ENCODE data around the gene CERK.

CERK gene

GRCh38 chr22:46662226-46662625 lies 75.8 kb downstream of the CERK start:
- no peak overlapping the region for H3K27ac ChIP-seq (ENCODE audit: low read depth, low read length)
- H3K9me3 ChIP-seq (ENCODE audit: low read length): no peaks in the 10 kb centered on the region
- no peak overlapping the region for H3K4me3 ChIP-seq (ENCODE audit: low read depth in 1 of 2, low read length in 2 of 2)
- H3K4me1 ChIP-seq (ENCODE audit: insufficient read depth, low read length): no peaks in the 10 kb centered on the region
- H3K9ac ChIP-seq (ENCODE audit: low read length): no peak overlapping the region
- peaks cover 9% of the 10 kb centered on the region for H3K36me3 ChIP-seq (ENCODE audit: insufficient read depth, low read length)
- H3K27me3 ChIP-seq (ENCODE audit: control insufficient read depth in 1 of 2, insufficient read depth in 2 of 2, low read length in 2 of 2): no peaks in the 10 kb centered on the region

- Histone ChIP-seq H3K9me3 (ENCODE audit: low read length) (no peaks in the 10 kb centered on the region), H3K4me3 (ENCODE audit: low read depth in 1 of 2, low read length in 2 of 2) (no peak overlapping the region), H3K36me3 (ENCODE audit: insufficient read depth, low read length) (peaks cover 4% of the 10 kb centered on the region), H3K9ac (ENCODE audit: low read length) (no peak overlapping the region), H3K27ac (ENCODE audit: low read depth, low read length) (no peak overlapping the region), H3K27me3 (ENCODE audit: control insufficient read depth in 1 of 2, insufficient read depth in 2 of 2, low read length in 2 of 2) (no peaks in the 10 kb centered on the region), H3K4me1 (ENCODE audit: insufficient read depth, low read length) (no peaks in the 10 kb centered on the region)
Measured at GRCh38 chr22:46661221-46661851, 76.7 kb downstream of the CERK start.

- Histone ChIP-seq H3K27ac (ENCODE audit: low read depth, low read length) (no peak overlapping the region), H3K4me1 (ENCODE audit: insufficient read depth, low read length) (no peaks in the 10 kb centered on the region), H3K27me3 (ENCODE audit: control insufficient read depth in 1 of 2, insufficient read depth in 2 of 2, low read length in 2 of 2) (no peaks in the 10 kb centered on the region), H3K9me3 (ENCODE audit: low read length) (no peaks in the 10 kb centered on the region), H3K4me3 (ENCODE audit: low read depth in 1 of 2, low read length in 2 of 2) (no peak overlapping the region), H3K36me3 (ENCODE audit: insufficient read depth, low read length) (no peaks in the 10 kb centered on the region), H3K9ac (ENCODE audit: low read length) (no peak overlapping the region)
Measured at GRCh38 chr22:46660604-46661201, 77.3 kb downstream of the CERK start.

- Histone ChIP-seq H3K27ac (ENCODE audit: low read depth, low read length) (no peak overlapping the region), H3K9ac (ENCODE audit: low read length) (no peak overlapping the region), H3K9me3 (ENCODE audit: low read length) (no peaks in the 10 kb centered on the region), H3K4me3 (ENCODE audit: low read depth in 1 of 2, low read length in 2 of 2) (no peak overlapping the region), H3K36me3 (ENCODE audit: insufficient read depth, low read length) (no peaks in the 10 kb centered on the region), H3K4me1 (ENCODE audit: insufficient read depth, low read length) (no peaks in the 10 kb centered on the region), H3K27me3 (ENCODE audit: control insufficient read depth in 1 of 2, insufficient read depth in 2 of 2, low read length in 2 of 2) (no peaks in the 10 kb centered on the region)
Measured at GRCh38 chr22:46659791-46660186, 78.3 kb downstream of the CERK start.

- Histone ChIP-seq H3K27me3 (ENCODE audit: control insufficient read depth in 1 of 2, insufficient read depth in 2 of 2, low read length in 2 of 2) (no peaks in the 10 kb centered on the region), H3K4me1 (ENCODE audit: insufficient read depth, low read length) (no peaks in the 10 kb centered on the region), H3K9ac (ENCODE audit: low read length) (no peak overlapping the region), H3K9me3 (ENCODE audit: low read length) (no peaks in the 10 kb centered on the region), H3K27ac (ENCODE audit: low read depth, low read length) (no peak overlapping the region), H3K36me3 (ENCODE audit: insufficient read depth, low read length) (no peaks in the 10 kb centered on the region), H3K4me3 (ENCODE audit: low read depth in 1 of 2, low read length in 2 of 2) (no peak overlapping the region)
Measured at GRCh38 chr22:46659059-46659790, 78.8 kb downstream of the CERK start.

- Histone ChIP-seq H3K9me3 (ENCODE audit: low read length) (no peaks in the 10 kb centered on the region), H3K9ac (ENCODE audit: low read length) (no peak overlapping the region), H3K4me3 (ENCODE audit: low read depth in 1 of 2, low read length in 2 of 2) (no peak overlapping the region), H3K27me3 (ENCODE audit: control insufficient read depth in 1 of 2, insufficient read depth in 2 of 2, low read length in 2 of 2) (no peaks in the 10 kb centered on the region), H3K27ac (ENCODE audit: low read depth, low read length) (no peak overlapping the region), H3K4me1 (ENCODE audit: insufficient read depth, low read length) (no peaks in the 10 kb centered on the region), H3K36me3 (ENCODE audit: insufficient read depth, low read length) (no peaks in the 10 kb centered on the region)
Measured at GRCh38 chr22:46657996-46658947, 79.8 kb downstream of the CERK start.

- H3K4me1 ChIP-seq (ENCODE audit: insufficient read depth, low read length): no peaks in the 10 kb centered on the region
- no peaks in the 10 kb centered on the region for H3K36me3 ChIP-seq (ENCODE audit: insufficient read depth, low read length)
- H3K4me3 ChIP-seq (ENCODE audit: low read depth in 1 of 2, low read length in 2 of 2): no peak overlapping the region
- no peak overlapping the region for H3K27ac ChIP-seq (ENCODE audit: low read depth, low read length)
- H3K27me3 ChIP-seq (ENCODE audit: control insufficient read depth in 1 of 2, insufficient read depth in 2 of 2, low read length in 2 of 2): no peaks in the 10 kb centered on the region
- no peaks in the 10 kb centered on the region for H3K9me3 ChIP-seq (ENCODE audit: low read length)
- H3K9ac ChIP-seq (ENCODE audit: low read length): no peak overlapping the region
Measured at GRCh38 chr22:46657655-46657953, 80.4 kb downstream of the CERK start.

- no peak overlapping the region for H3K4me3 ChIP-seq (ENCODE audit: low read depth in 1 of 2, low read length in 2 of 2)
- H3K4me1 ChIP-seq (ENCODE audit: insufficient read depth, low read length): no peaks in the 10 kb centered on the region
- H3K9me3 ChIP-seq (ENCODE audit: low read length): no peaks in the 10 kb centered on the region
- no peak overlapping the region for H3K27ac ChIP-seq (ENCODE audit: low read depth, low read length)
- H3K27me3 ChIP-seq (ENCODE audit: control insufficient read depth in 1 of 2, insufficient read depth in 2 of 2, low read length in 2 of 2): no peaks in the 10 kb centered on the region
- no peak overlapping the region for H3K9ac ChIP-seq (ENCODE audit: low read length)
- H3K36me3 ChIP-seq (ENCODE audit: insufficient read depth, low read length): no peaks in the 10 kb centered on the region
Measured at GRCh38 chr22:46656856-46657654, 81.0 kb downstream of the CERK start.

GRCh38 chr22:46655861-46656608 lies 82.0 kb downstream of the CERK start:
- Histone ChIP-seq H3K9ac (ENCODE audit: low read length) (no peak overlapping the region), H3K27ac (ENCODE audit: low read depth, low read length) (no peak overlapping the region), H3K36me3 (ENCODE audit: insufficient read depth, low read length) (no peaks in the 10 kb centered on the region), H3K27me3 (ENCODE audit: control insufficient read depth in 1 of 2, insufficient read depth in 2 of 2, low read length in 2 of 2) (no peaks in the 10 kb centered on the region), H3K9me3 (ENCODE audit: low read length) (no peaks in the 10 kb centered on the region), H3K4me1 (ENCODE audit: insufficient read depth, low read length) (no peaks in the 10 kb centered on the region), H3K4me3 (ENCODE audit: low read depth in 1 of 2, low read length in 2 of 2) (no peak overlapping the region)

GRCh38 chr22:46654927-46655595 lies 83.0 kb downstream of the CERK start:
- no peak overlapping the region for H3K27ac ChIP-seq (ENCODE audit: low read depth, low read length)
- no peak overlapping the region for H3K9ac ChIP-seq (ENCODE audit: low read length)
- H3K27me3 ChIP-seq (ENCODE audit: control insufficient read depth in 1 of 2, insufficient read depth in 2 of 2, low read length in 2 of 2): no peaks in the 10 kb centered on the region
- no peaks in the 10 kb centered on the region for H3K36me3 ChIP-seq (ENCODE audit: insufficient read depth, low read length)
- no peaks in the 10 kb centered on the region for H3K4me1 ChIP-seq (ENCODE audit: insufficient read depth, low read length)
- no peaks in the 10 kb centered on the region for H3K9me3 ChIP-seq (ENCODE audit: low read length)
- no peak overlapping the region for H3K4me3 ChIP-seq (ENCODE audit: low read depth in 1 of 2, low read length in 2 of 2)

All from muscle layer of colon (tissue), 2 donors.